Panc1 (cell line): Measurements from ENCODE around the gene TAS2R19. TPM values are rescaled to one million over a fixed set of nuclear protein-coding genes. Genes with fewer than 3 reads are reported as not detected.
"Not testable (repeated sequence)": the region's sequence is repeated elsewhere in the genome, so short reads cannot be mapped to it uniquely, and the experiment has no call there.

Experiments
- ATAC-seq: fragments of 200-7000 bp; cut with Tn5 transposase; 2 replicates; pipeline ENCODE4 v1.9.1; 2020; ENCODE audit warnings: mild to moderate bottlenecking, moderate library complexity
- BruUV-seq: library from RNA; stranded (reverse); fragments of 400-500 nt; replicated peaks from 2 replicates; lab custom pipeline; 2021; lab: Mats Ljungman, UMichigan
- CTCF ChIA-PET: fragments of 300-600 bp; sonication (Branson Sonifier 250); formaldehyde crosslinking; loops from one replicate; lab custom pipeline; 2022; ENCODE audit warnings: antibody characterized with exemption; lab: Charles Lee
- POLR2A ChIA-PET: fragments of 300-600 bp; sonication (Branson Sonifier 250); formaldehyde crosslinking; loops from one replicate; lab custom pipeline; 2022; ENCODE audit warnings: antibody characterized with exemption; lab: Charles Lee
- DNase-seq: peaks from one replicate; pipeline ENCODE4 v3.0.0-alpha.2; 2010; ENCODE audit warnings: low read depth, low spot score
- H3K27ac ChIP-seq: 2 replicates; pipeline ENCODE4 v1.5.1; 2011; ENCODE audit warnings: mild to moderate bottlenecking, low read length, inconsistent platforms
- H3K27me3 ChIP-seq: fragments of 200-500 bp; sonication (Bioruptor generic); 2 replicates; pipeline ENCODE4 v1.6.0; 2014; ENCODE audit warnings: low read length, inconsistent platforms; ENCODE audit not compliant: control insufficient read depth, insufficient read depth
- H3K36me3 ChIP-seq: fragments of 200-500 bp; sonication (Bioruptor generic); 2 replicates; pipeline ENCODE4 v1.5.1; 2014; ENCODE audit warnings: inconsistent platforms, mild to moderate bottlenecking, low read length, moderate library complexity; ENCODE audit not compliant: control insufficient read depth, insufficient read depth
- H3K4me1 ChIP-seq: 2 replicates; pipeline ENCODE4 v1.5.1; 2011; ENCODE audit warnings: inconsistent platforms, mild to moderate bottlenecking, low read length, moderate library complexity; ENCODE audit not compliant: control insufficient read depth, insufficient read depth
- H3K4me3 ChIP-seq, 2 experiments: 2 replicates each; pipeline ENCODE4 v1.5.1; 2011 to 2012; ENCODE audit warnings: low read depth in 2 of 2, low read length in 2 of 2, mild to moderate bottlenecking in 2 of 2, inconsistent platforms in 1 of 2, moderate library complexity in 1 of 2
- H3K9me3 ChIP-seq: fragments of 200-500 bp; sonication (Bioruptor generic); 2 replicates; pipeline ENCODE4 v1.5.1; 2014; ENCODE audit warnings: low read depth, mild to moderate bottlenecking, inconsistent platforms, low read length, moderate library complexity; ENCODE audit not compliant: control insufficient read depth, insufficient read depth
- CTCF ChIP-seq: fragments of 450-650 bp; IDR thresholded peaks from 2 replicates; pipeline ENCODE4 v1.5.1; 2017; ENCODE audit warnings: mild to moderate bottlenecking
- POLR2AphosphoS5 ChIP-seq: IDR thresholded peaks from 2 replicates; pipeline ENCODE4 v1.6.1; 2012; ENCODE audit warnings: mild to moderate bottlenecking, low read depth, low read length, moderate library complexity
- REST ChIP-seq, 2 experiments: IDR thresholded peaks; 2 replicates each; pipeline ENCODE4 v1.6.1; 2011 to 2012; ENCODE audit warnings: low read depth in 2 of 2, control low read depth in 1 of 2, low read length in 1 of 2, mild to moderate bottlenecking in 1 of 2, moderate library complexity in 1 of 2; ENCODE audit not compliant: insufficient read depth in 1 of 2
- SIN3A ChIP-seq: IDR thresholded peaks from 2 replicates; pipeline ENCODE4 v1.6.1; 2012; ENCODE audit warnings: low read depth, mild to moderate bottlenecking, low read length, moderate library complexity, borderline replicate concordance; ENCODE audit not compliant: insufficient read depth
- TCF7L2 ChIP-seq: IDR thresholded peaks from 2 replicates; pipeline ENCODE4 v1.6.1; 2011; ENCODE audit warnings: mild to moderate bottlenecking, low read depth, low read length, inconsistent platforms
- in situ Hi-C: cut with HindIII; loops from 2 replicates; pipeline ENCODE4 v1.10.0; 2016; ENCODE audit warnings: low sequenced_read_pairs, low pct_unique_long_range_greater_than_20kb
- intact Hi-C: fragments of 100-400 bp; cut with micrococcal nuclease; formaldehyde crosslinking; loops from one replicate; pipeline ENCODE4 v1.10.0; 2022; ENCODE audit not compliant: unreplicated experiment
- total RNA-seq: library from RNA; stranded (reverse); gene quantifications from one replicate; pipeline ENCODE4 v1.2.1, GENCODE V29; 2021; ENCODE audit not compliant: unreplicated experiment

TAS2R19 gene
- total RNA-seq, 1 experiment from 2014 or later, result 1.1 TPM

DNA sequence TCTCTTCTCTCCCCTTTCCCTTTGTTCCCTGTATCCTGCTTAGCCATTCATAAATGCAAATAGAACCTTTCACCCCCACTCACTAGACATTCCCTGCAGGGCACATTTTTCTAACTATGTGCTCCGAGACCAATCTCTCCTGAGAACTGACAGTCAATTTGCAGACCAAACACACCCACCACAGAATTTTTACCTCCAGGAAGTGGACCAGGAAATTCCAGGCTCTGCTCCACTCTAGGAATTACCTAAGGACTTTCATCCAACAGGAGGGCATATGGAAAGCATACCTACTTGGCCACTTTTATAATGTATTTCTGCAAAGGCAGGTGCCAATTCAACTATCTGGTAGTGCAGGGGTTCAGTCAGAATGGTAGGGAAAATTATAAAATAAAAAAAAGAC lies 48.6 kb upstream of the TAS2R19 start:
- BruUV-seq, result no TSS peak
- Histone ChIP-seq H3K4me1 (no peaks in the 10 kb centered on the region), H3K4me3 (no peak overlapping the region), H3K9me3 (no peaks in the 10 kb centered on the region), H3K36me3 (no peaks in the 10 kb centered on the region), H3K27ac (no peak overlapping the region), H3K27me3 (no peaks in the 10 kb centered on the region)
- ATAC-seq (no peak), DNase-seq (no peak)
- intact Hi-C loops, result no loop called here
- ChIA-PET POLR2A (no interaction called here), CTCF (no interaction called here)
- TF ChIP-seq SIN3A, result no peak
- TF ChIP-seq POLR2AphosphoS5, result no peak
- TF ChIP-seq TCF7L2, result no peak
- in situ Hi-C loops, result no loop called here

DNA sequence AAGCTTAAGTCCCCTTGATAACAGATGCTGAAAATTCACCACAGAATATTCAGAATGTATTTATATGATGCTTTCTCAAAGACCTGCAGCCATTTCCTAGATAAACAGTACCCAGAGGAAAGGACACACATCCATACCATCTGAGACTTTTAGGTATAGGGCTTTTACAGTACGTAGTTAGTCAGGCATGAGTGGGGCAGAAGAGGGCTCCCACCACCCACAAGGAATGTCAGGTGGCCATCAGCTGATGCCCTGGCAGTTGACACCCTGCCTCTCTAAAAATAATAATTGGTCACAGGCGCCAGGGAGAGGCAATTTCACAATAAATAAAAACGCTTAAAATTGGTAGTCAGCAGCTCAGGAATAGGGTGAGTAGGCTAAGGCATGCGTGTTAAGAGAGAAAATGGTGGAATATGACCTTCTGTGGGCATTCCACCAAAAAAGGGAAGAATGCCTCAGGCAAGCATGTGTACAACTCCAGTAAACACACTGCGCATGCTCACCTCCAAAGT lies 47.5 kb upstream of the TAS2R19 start:
- H3K4me3 ChIP-seq, result no peak overlapping the region
- POLR2A ChIA-PET, result no interaction called here
- ATAC-seq (no peak), DNase-seq (no peak)
- CTCF ChIA-PET, result no interaction called here
- H3K36me3 ChIP-seq, result no peaks in the 10 kb centered on the region
- intact Hi-C loops (no loop called here), in situ Hi-C loops (no loop called here)
- H3K27me3 ChIP-seq, result no peaks in the 10 kb centered on the region
- H3K4me1 ChIP-seq, result no peaks in the 10 kb centered on the region
- no TSS peak for BruUV-seq
- H3K9me3 ChIP-seq, result no peaks in the 10 kb centered on the region
- no peak overlapping the region for H3K27ac ChIP-seq
- TF ChIP-seq REST (IDR thresholded peaks at IDR 0.05; ENCODE audit: insufficient read depth in 1 of 2, low read depth in 2 of 2, low read length in 1 of 2) (no peak), TCF7L2 (no peak), POLR2AphosphoS5 (no peak), SIN3A (no peak), CTCF (no peak)

DNA sequence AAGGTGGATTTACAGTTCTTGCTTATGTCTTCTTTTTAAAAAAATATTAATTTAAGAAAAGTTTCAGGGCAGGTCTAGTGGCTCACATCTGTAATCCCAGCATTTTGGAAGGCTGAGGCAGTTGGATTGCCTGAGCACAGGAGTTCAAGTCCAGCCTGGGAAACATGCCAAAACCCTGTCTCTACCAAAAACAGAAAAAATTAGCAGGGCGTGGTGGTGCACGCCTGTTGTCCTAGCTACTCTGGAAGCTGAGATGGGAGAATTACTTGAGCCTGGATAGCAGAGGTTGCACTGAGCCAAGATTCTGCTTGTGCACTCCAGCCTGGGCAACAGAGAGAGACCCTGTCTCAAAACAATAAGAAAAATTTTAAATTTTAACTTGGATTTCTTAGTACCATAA lies 45.1 kb upstream of the TAS2R19 start:
- intact Hi-C loops, result no loop called here
- TF ChIP-seq TCF7L2 (no peak), POLR2AphosphoS5 (no peak)
- no peaks in the 10 kb centered on the region for H3K36me3 ChIP-seq
- no peaks in the 10 kb centered on the region for H3K4me1 ChIP-seq
- ChIA-PET CTCF (no interaction called here), POLR2A (no interaction called here)
- H3K4me3 ChIP-seq, result no peak overlapping the region
- in situ Hi-C loops, result no loop called here
- no peaks in the 10 kb centered on the region for H3K27me3 ChIP-seq
- no peak for DNase-seq
- TSS peak; percentile 23 for BruUV-seq
- ATAC-seq, result no peak
- no peaks in the 10 kb centered on the region for H3K9me3 ChIP-seq
- no peak overlapping the region for H3K27ac ChIP-seq

- in situ Hi-C loops, POLR2A ChIA-PET, H3K36me3 ChIP-seq, BruUV-seq, intact Hi-C loops, DNase-seq, H3K4me1 ChIP-seq, CTCF ChIA-PET, H3K4me3 ChIP-seq, H3K27ac ChIP-seq, H3K27me3 ChIP-seq, H3K9me3 ChIP-seq, ATAC-seq: not testable (repeated sequence)
Observed at GRCh38 chr12:11062194-11062593, 39.8 kb upstream of the TAS2R19 start, which contains the start of gene TAS2R46. TAS2R46 (minus strand) TSS chr12:11062294; CDS start chr12:11062294, 0 bp downstream.
